Small intestine (tissue), 7 donors: ENCODE measurements around the gene VAT1L. TPM values are rescaled to one million over a fixed set of nuclear protein-coding genes. Genes with fewer than 3 reads are reported as not detected.
A peak's percentile ranks its signal among the peaks of the same experiment; 100 is the strongest.

Source experiments
- DNase-seq, 2 donors: peaks; one replicate each; pipeline versions ENCODE4 v3.0.0 to v3.0.0-alpha.2; 2013
- FAIRE-seq: peaks from 2 replicates; lab custom pipeline; 2012; peaks lifted over from hg19 to GRCh38; lab: Jason Lieb, UNC
- H3K27ac ChIP-seq, 3 donors: one replicate each; pipeline ENCODE4 v1.5.1; 2013; ENCODE audit warnings: low read length in 2 of 3, mild to moderate bottlenecking in 2 of 3, control low read depth in 1 of 3, inconsistent platforms in 1 of 3, low read depth in 1 of 3, moderate library complexity in 1 of 3
- H3K27me3 ChIP-seq, 3 donors: one replicate each; pipeline ENCODE4 v1.6.1; 2013; ENCODE audit warnings: low read length in 3 of 3, inconsistent platforms in 1 of 3; ENCODE audit not compliant: control insufficient read depth in 3 of 3, insufficient read depth in 3 of 3
- H3K36me3 ChIP-seq, 3 donors: one replicate each; pipeline ENCODE4 v1.6.1; 2013; ENCODE audit warnings: low read length in 3 of 3, inconsistent platforms in 1 of 3, low read depth in 1 of 3, mild to moderate bottlenecking in 1 of 3, moderate library complexity in 1 of 3; ENCODE audit not compliant: control insufficient read depth in 3 of 3, insufficient read depth in 2 of 3
- H3K4me1 ChIP-seq, 3 donors: one replicate each; pipeline ENCODE4 v1.6.1; 2013; ENCODE audit warnings: low read length in 2 of 3, inconsistent platforms in 1 of 3, low read depth in 1 of 3, mild to moderate bottlenecking in 1 of 3, moderate library complexity in 1 of 3; ENCODE audit not compliant: control insufficient read depth in 3 of 3, insufficient read depth in 2 of 3
- H3K4me3 ChIP-seq, 3 donors: one replicate each; pipeline ENCODE4 v1.5.1; 2013; ENCODE audit warnings: low read length in 3 of 3, control low read depth in 1 of 3, inconsistent platforms in 1 of 3, low read depth in 1 of 3, mild to moderate bottlenecking in 1 of 3, moderate library complexity in 1 of 3
- H3K9me3 ChIP-seq, 2 donors: one replicate each; pipeline ENCODE4 v1.6.1; 2013; ENCODE audit warnings: low read depth in 1 of 2, low read length in 1 of 2; ENCODE audit not compliant: control insufficient read depth in 2 of 2, insufficient read depth in 1 of 2
- WGBS, 3 donors: extraction: QIAGEN DNeasy Blood & Tissue Kit; methylation state at CpG; one replicate each; pipeline ENCODE4 v1.1.7; 2013; 5-methylcytosine and 5-hydroxymethylcytosine counted together
- polyA plus RNA-seq, 4 donors: library from polyadenylated mRNA; stranded (reverse) in 3 of 4; unstranded in 1 of 4; fragments of 200-250 nt in 3 of 4; fragments of 120-200 nt in 1 of 4; gene quantifications; one replicate each; pipeline versions ENCODE4 v1.2.1 to v1.2.3, GENCODE V29; 2013
- donor health status: healthy with polysubstance abuse.
- donor health status: control.
- donor health status: control.
- donor health status: Bipolar disorder and iron deficiency.
- donor health status: healthy.

VAT1L gene
- polyA plus RNA-seq, 4 donors = 0.22 to 3.5 (median 1.6) TPM

- Histone ChIP-seq H3K4me1 (no peaks in the 10 kb centered on the region), H3K36me3 (no peaks in the 10 kb centered on the region), H3K9me3 (no peaks in the 10 kb centered on the region), H3K27me3 (no peaks in the 10 kb centered on the region), H3K27ac (no peak overlapping the region), H3K4me3 (no peak overlapping the region)
- 71 to 88% (median 78%) methylated on average over 3 of the region's 3 CpGs for WGBS, 3 donors
- no peak for DNase-seq
- no peak for FAIRE-seq
Observed at GRCh38 chr16:77767826-77768225, 20.5 kb upstream of the VAT1L start.

GRCh38 chr16:77775911-77776909 is 12.2 kb upstream of the VAT1L start:
- DNase-seq (no peak), FAIRE-seq (no peak)
- no peaks in the 10 kb centered on the region for H3K36me3 ChIP-seq
- no peak overlapping the region for H3K4me3 ChIP-seq
- no peak overlapping the region for H3K27ac ChIP-seq
- no peaks in the 10 kb centered on the region for H3K4me1 ChIP-seq
- no peaks in the 10 kb centered on the region for H3K9me3 ChIP-seq
- WGBS, 3 donors = 40 to 70% (median 48%) methylated on average over 6 of the region's 6 CpGs
- H3K27me3 ChIP-seq = no peaks in the 10 kb centered on the region

- 74 to 95% (median 79%) methylated on average over 4 of the region's 4 CpGs for WGBS, 3 donors
- FAIRE-seq (no peak), DNase-seq (no peak)
- Histone ChIP-seq H3K4me1 (no peaks in the 10 kb centered on the region), H3K9me3 (no peaks in the 10 kb centered on the region), H3K27ac (no peak overlapping the region), H3K36me3 (no peaks in the 10 kb centered on the region), H3K27me3 (no peaks in the 10 kb centered on the region), H3K4me3 (no peak overlapping the region)
Observed at GRCh38 chr16:77777745-77778144, 10.6 kb upstream of the VAT1L start.

- no peaks in the 10 kb centered on the region for H3K27me3 ChIP-seq
- WGBS, 3 donors = 48 to 62% (median 53%) methylated on average over 9 of the region's 9 CpGs
- no peak overlapping the region for H3K27ac ChIP-seq
- no peak overlapping the region for H3K4me3 ChIP-seq
- no peaks in the 10 kb centered on the region for H3K9me3 ChIP-seq
- FAIRE-seq = no peak
- H3K4me1 ChIP-seq = no peaks in the 10 kb centered on the region
- no peak for DNase-seq
- H3K36me3 ChIP-seq = no peaks in the 10 kb centered on the region
Observed at GRCh38 chr16:77780378-77780837, 8.0 kb upstream of the VAT1L start.

GRCh38 chr16:77781091-77781490 is 7.3 kb upstream of the VAT1L start:
- Histone ChIP-seq H3K27ac (no peak overlapping the region), H3K9me3 (no peaks in the 10 kb centered on the region), H3K4me3 (no peak overlapping the region), H3K27me3 (no peaks in the 10 kb centered on the region), H3K4me1 (no peaks in the 10 kb centered on the region), H3K36me3 (no peaks in the 10 kb centered on the region)
- DNase-seq = no peak
- no peak for FAIRE-seq

- FAIRE-seq = no peak
Observed at GRCh38 chr16:77782694-77783093, 5.7 kb upstream of the VAT1L start.

GRCh38 chr16:77784441-77785372 is 3.7 kb upstream of the VAT1L start:
- DNase-seq = no peak
- no peak overlapping the region for H3K4me3 ChIP-seq
- no peak for FAIRE-seq
- no peaks in the 10 kb centered on the region for H3K9me3 ChIP-seq
- 83 to 90% (median 85%) methylated on average over 25 to 38 of the region's 38 CpGs for whole genome bisulfite sequencing, 3 donors
- H3K27me3 ChIP-seq = peaks cover 0 to 29% (median 12%) of the 10 kb centered on the region in 3 donors
- no peak overlapping the region for H3K27ac ChIP-seq
- H3K36me3 ChIP-seq = no peaks in the 10 kb centered on the region
- peaks cover 0 to 4% (median 0%) of the 10 kb centered on the region in 3 donors for H3K4me1 ChIP-seq

More at GRCh38 chr16:77782694-77783093, 5.7 kb upstream of the VAT1L start:
- H3K27me3 ChIP-seq = peaks cover 0 to 10% (median 0%) of the 10 kb centered on the region in 3 donors
- no peaks in the 10 kb centered on the region for H3K9me3 ChIP-seq
- no peak overlapping the region for H3K4me3 ChIP-seq
- WGBS, 3 donors = 9 to 38% (median 26%) methylated on average over 2 of the region's 2 CpGs
- H3K27ac ChIP-seq = no peak overlapping the region
- H3K36me3 ChIP-seq = no peaks in the 10 kb centered on the region
- no peaks in the 10 kb centered on the region for H3K4me1 ChIP-seq
- peak in 1 of 2 donors; percentile 20 for DNase-seq

- Histone ChIP-seq H3K4me3 (no peak overlapping the region), H3K36me3 (no peaks in the 10 kb centered on the region), H3K4me1 (peaks cover 0 to 4% (median 0%) of the 10 kb centered on the region in 3 donors), H3K9me3 (no peaks in the 10 kb centered on the region), H3K27ac (no peak overlapping the region), H3K27me3 (peaks cover 0 to 35% (median 12%) of the 10 kb centered on the region in 3 donors)
- no peak for FAIRE-seq
- no peak for DNase-seq
- WGBS, 3 donors = 48 to 56% (median 51%) methylated on average over 2 of the region's 2 CpGs
Observed at GRCh38 chr16:77785373-77785764, 3.0 kb upstream of the VAT1L start.
